Measurements from ENCODE around the gene SORL1-AS1.

The SORL1-AS1 gene

GRCh38 chr11:121453589-121454299, 977 bp upstream of the SORL1-AS1 start:
- H3K4me1 Mint-ChIP-seq = peaks cover 85% of the 10 kb centered on the region
- H3K36me3 Mint-ChIP-seq = peaks cover 63% of the 10 kb centered on the region
- H3K27me3 Mint-ChIP-seq = no peaks in the 10 kb centered on the region
- H3K9me3 Mint-ChIP-seq = no peaks in the 10 kb centered on the region
- H3K27ac Mint-ChIP-seq = peak overlapping the region; percentile 90
- no peak for DNase-seq
- peak overlapping the region; percentile 84 for H3K4me3 Mint-ChIP-seq
- CTCF ChIA-PET = interaction anchor here (1.6 kb wide), 1 partner anchor 134 kb away, joined by 6 read pairs; no protein-coding TSS in a partner anchor

DNA sequence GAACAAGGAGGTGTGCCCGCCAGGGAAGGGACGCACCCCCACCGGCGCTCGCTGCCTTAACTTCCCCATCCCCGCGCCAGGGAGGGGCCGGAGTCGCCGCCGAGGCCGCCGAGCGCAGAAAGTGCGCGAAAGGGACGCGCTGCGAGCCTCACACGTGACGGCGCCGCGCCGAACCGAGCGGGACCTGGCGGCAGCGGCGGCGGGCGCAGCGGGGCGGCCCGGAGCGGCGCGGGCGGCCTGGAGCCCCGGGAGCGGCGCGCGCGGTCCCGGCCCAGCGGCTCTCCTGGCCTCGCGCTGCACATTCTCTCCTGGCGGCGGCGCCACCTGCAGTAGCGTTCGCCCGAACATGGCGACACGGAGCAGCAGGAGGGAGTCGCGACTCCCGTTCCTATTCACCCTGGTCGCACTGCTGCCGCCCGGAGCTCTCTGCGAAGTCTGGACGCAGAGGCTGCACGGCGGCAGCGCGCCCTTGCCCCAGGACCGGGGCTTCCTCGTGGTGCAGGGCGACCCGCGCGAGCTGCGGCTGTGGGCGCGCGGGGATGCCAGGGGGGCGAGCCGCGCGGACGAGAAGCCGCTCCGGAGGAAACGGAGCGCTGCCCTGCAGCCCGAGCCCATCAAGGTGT, 670 bp downstream of the SORL1-AS1 start, which contains the start of gene SORL1:
SORL1 (plus strand) TSS at position 329 of the 623 bp plus-strand sequence; CDS start at position 347, 18 bp downstream.
- Mint-ChIP-seq H3K4me1 (peaks cover 85% of the 10 kb centered on the region), H3K4me3 (peak within 1 kb of the TSS; percentile 84), H3K36me3 (peaks cover 63% of the 10 kb centered on the region), H3K27me3 (no peaks in the 10 kb centered on the region), H3K9me3 (no peaks in the 10 kb centered on the region), H3K27ac (peak within 1 kb of the TSS; percentile 94)
- peak; percentile 83 for DNase-seq
- CTCF ChIA-PET = interaction anchor here (1.0 to 4.9 kb wide), 7 partner anchors 13 to 140 kb away, joined by 3 to 63 read pairs (median 6); no protein-coding TSS in a partner anchor

GRCh38 chr11:121451178-121451985, 1.4 kb downstream of the SORL1-AS1 start:
- Mint-ChIP-seq H3K9me3 (no peaks in the 10 kb centered on the region), H3K36me3 (peaks cover 60% of the 10 kb centered on the region), H3K4me1 (peaks cover 85% of the 10 kb centered on the region), H3K27ac (peak overlapping the region; percentile 94), H3K4me3 (peak overlapping the region; percentile 84), H3K27me3 (no peaks in the 10 kb centered on the region)
- CTCF ChIA-PET = interaction anchor here (1.0 to 4.9 kb wide), 13 partner anchors 14 to 140 kb away, joined by 3 to 63 read pairs (median 6); no protein-coding TSS in a partner anchor
- peak; percentile 61 for DNase-seq

DNA sequence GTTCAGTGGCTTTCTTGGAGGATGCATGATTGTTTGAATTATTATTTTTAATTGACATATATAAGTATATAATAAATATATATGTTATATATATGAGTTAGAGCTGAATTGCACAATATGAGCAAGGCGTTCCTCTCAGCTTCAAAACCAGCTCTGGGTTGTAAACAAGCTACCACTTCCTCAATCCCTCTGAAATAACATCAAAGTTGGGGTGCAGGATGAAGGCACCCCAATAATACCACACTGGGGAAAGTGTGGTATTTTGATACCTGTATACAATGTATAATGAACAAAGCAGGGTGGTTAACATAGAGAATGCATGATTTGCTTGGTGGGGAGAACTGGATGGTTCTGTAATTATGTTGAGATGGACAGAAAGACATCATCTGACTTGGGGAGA, 2.4 kb downstream of the SORL1-AS1 start:
- peak; percentile 53 for DNase-seq
- Mint-ChIP-seq H3K36me3 (peaks cover 62% of the 10 kb centered on the region), H3K9me3 (no peaks in the 10 kb centered on the region), H3K4me1 (peaks cover 85% of the 10 kb centered on the region), H3K4me3 (peak overlapping the region; percentile 84), H3K27ac (peak overlapping the region; percentile 94), H3K27me3 (no peaks in the 10 kb centered on the region)
- CTCF ChIA-PET = interaction anchor here (0.7 to 4.9 kb wide), 13 partner anchors 15 to 128 kb away, joined by 3 to 63 read pairs (median 5); no protein-coding TSS in a partner anchor

DNA sequence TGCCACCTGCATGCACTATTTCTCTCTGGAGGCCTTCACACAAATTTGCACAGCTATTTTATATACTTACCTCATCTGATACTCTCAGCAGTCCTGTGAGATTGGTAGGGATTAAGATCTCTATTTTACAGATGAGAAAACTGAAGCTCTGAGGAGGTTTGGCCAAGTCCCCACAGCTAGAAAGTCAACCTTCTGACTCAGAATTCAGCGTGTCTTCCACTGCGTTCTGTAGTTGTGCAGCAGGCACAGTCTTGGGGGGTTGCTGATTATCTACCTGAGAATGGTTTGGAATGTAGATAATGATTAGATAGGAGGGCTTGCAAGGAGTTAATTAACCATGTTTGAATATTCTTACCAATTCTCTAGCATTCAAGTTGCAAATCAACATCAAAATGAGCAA, 3.1 kb downstream of the SORL1-AS1 start:
- DNase-seq = no peak
- Mint-ChIP-seq H3K9me3 (no peaks in the 10 kb centered on the region), H3K27me3 (no peaks in the 10 kb centered on the region), H3K27ac (peak overlapping the region; percentile 94), H3K36me3 (peaks cover 62% of the 10 kb centered on the region), H3K4me3 (peak overlapping the region; percentile 84), H3K4me1 (peaks cover 85% of the 10 kb centered on the region)
- CTCF ChIA-PET = interaction anchor here (0.6 to 4.9 kb wide), 8 partner anchors 9 to 128 kb away, joined by 3 to 63 read pairs (median 4); no protein-coding TSS in a partner anchor

GRCh38 chr11:121449123-121449522, 3.6 kb downstream of the SORL1-AS1 start:
- H3K4me3 Mint-ChIP-seq = peak overlapping the region; percentile 84
- H3K27ac Mint-ChIP-seq = peak overlapping the region; percentile 94
- no peaks in the 10 kb centered on the region for H3K27me3 Mint-ChIP-seq
- peak; percentile 61 for DNase-seq
- H3K9me3 Mint-ChIP-seq = no peaks in the 10 kb centered on the region
- peaks cover 85% of the 10 kb centered on the region for H3K4me1 Mint-ChIP-seq
- peaks cover 62% of the 10 kb centered on the region for H3K36me3 Mint-ChIP-seq
- CTCF ChIA-PET = interaction anchor here (0.6 to 4.9 kb wide), 7 partner anchors 8 to 128 kb away, joined by 3 to 63 read pairs (median 4); no protein-coding TSS in a partner anchor

DNA sequence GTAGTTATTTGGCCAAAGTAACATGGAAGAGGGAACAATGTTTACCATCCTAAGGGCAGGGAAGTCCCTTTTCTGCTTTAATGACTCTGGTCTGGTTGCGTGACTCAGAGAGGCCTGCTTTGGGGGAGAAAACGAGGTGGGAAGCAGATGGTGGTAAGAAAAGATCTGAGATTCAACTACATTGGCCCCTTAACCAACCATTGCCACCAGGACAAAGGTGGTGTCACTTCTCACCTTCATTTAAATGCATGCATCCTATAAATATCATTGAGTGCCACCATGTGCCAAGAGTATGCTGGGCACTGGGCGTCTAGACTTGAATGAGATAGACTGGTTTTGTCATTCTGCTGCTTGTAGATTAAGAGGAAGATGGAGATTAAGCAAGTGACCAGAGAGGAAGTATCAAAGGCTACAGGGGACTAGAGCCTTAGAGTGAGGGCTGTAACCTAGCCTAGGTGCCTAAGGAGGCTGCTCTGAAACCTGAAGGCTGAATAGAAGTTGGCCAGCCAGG, 4.3 kb downstream of the SORL1-AS1 start:
- Mint-ChIP-seq H3K27ac (peak overlapping the region; percentile 94), H3K36me3 (peaks cover 61% of the 10 kb centered on the region), H3K4me1 (peaks cover 84% of the 10 kb centered on the region), H3K27me3 (no peaks in the 10 kb centered on the region), H3K4me3 (no peak overlapping the region), H3K9me3 (no peaks in the 10 kb centered on the region)
- CTCF ChIA-PET = interaction anchor here (0.9 to 4.9 kb wide), 2 partner anchors 17 to 127 kb away, joined by 3 to 63 read pairs; no protein-coding TSS in a partner anchor
- no peak for DNase-seq

GRCh38 chr11:121448011-121448410, 4.8 kb downstream of the SORL1-AS1 start:
- Mint-ChIP-seq H3K27ac (peak overlapping the region; percentile 94), H3K4me3 (no peak overlapping the region), H3K27me3 (no peaks in the 10 kb centered on the region), H3K4me1 (peaks cover 81% of the 10 kb centered on the region), H3K36me3 (peaks cover 61% of the 10 kb centered on the region), H3K9me3 (no peaks in the 10 kb centered on the region)
- CTCF ChIA-PET = interaction anchor here (1.7 kb wide), 1 partner anchor 28 kb away, joined by 3 read pairs; no protein-coding TSS in a partner anchor
- no peak for DNase-seq

GRCh38 chr11:121446752-121447156, 6.0 kb downstream of the SORL1-AS1 start:
- Mint-ChIP-seq H3K36me3 (peaks cover 64% of the 10 kb centered on the region), H3K27me3 (no peaks in the 10 kb centered on the region), H3K9me3 (no peaks in the 10 kb centered on the region), H3K4me3 (no peak overlapping the region), H3K4me1 (peaks cover 82% of the 10 kb centered on the region), H3K27ac (peak overlapping the region; percentile 87)
- CTCF ChIA-PET = interaction anchor here (0.7 to 1.7 kb wide), 7 partner anchors 17 to 208 kb away, joined by 3 read pairs; no protein-coding TSS in a partner anchor
- DNase-seq = no peak

GRCh38 chr11:121445071-121445768, 7.5 kb downstream of the SORL1-AS1 start:
- Mint-ChIP-seq H3K27ac (peak overlapping the region; percentile 87), H3K9me3 (no peaks in the 10 kb centered on the region), H3K36me3 (peaks cover 63% of the 10 kb centered on the region), H3K4me3 (peak overlapping the region; percentile 56), H3K4me1 (peaks cover 70% of the 10 kb centered on the region), H3K27me3 (no peaks in the 10 kb centered on the region)
- DNase-seq = no peak
- CTCF ChIA-PET = interaction anchor here (1.1 to 1.5 kb wide), 2 partner anchors 137 to 146 kb away, joined by 3 to 9 read pairs; no protein-coding TSS in a partner anchor

GRCh38 chr11:121444526-121444925, 8.2 kb downstream of the SORL1-AS1 start:
- Mint-ChIP-seq H3K36me3 (peaks cover 66% of the 10 kb centered on the region), H3K27me3 (no peaks in the 10 kb centered on the region), H3K9me3 (no peaks in the 10 kb centered on the region), H3K27ac (peak overlapping the region; percentile 87), H3K4me1 (peaks cover 63% of the 10 kb centered on the region), H3K4me3 (peak overlapping the region; percentile 56)
- CTCF ChIA-PET = interaction anchor here (1.5 kb wide), 1 partner anchor 147 kb away, joined by 9 read pairs; no protein-coding TSS in a partner anchor
- no peak for DNase-seq

DNA sequence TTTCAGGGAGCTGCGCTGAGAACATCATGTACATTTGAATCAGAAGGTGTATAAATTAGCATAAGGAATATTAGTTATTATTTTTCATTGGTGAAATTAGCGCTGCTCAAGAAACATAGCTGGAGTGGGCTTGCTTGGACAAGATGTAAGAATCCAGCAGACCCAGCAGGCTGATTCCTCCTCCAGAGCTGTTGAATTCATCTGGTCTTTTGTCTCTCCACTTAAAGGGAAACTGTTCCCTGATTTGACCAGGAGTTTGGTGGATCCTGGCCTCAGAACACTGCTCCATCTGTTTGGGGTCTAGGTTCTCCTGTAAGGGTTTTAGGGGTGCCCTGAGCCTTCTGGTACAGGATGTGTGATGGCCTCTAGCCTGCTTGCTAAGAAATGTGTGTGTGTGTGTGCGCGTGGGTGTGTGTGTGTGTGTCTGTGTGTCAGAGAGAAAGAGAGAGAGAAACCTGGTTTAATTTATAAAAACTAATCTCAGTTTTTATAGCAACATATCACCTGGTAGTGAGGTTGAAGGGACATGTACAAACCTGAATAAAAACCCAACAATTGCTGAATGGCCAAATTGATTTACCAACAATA, 9.0 kb downstream of the SORL1-AS1 start:
- peaks cover 59% of the 10 kb centered on the region for H3K4me1 Mint-ChIP-seq
- H3K27ac Mint-ChIP-seq = no peak overlapping the region
- no peaks in the 10 kb centered on the region for H3K9me3 Mint-ChIP-seq
- CTCF ChIA-PET = interaction anchor here (0.9 to 1.4 kb wide), 3 partner anchors 51 to 147 kb away, joined by 3 to 6 read pairs (median 3); no protein-coding TSS in a partner anchor
- no peaks in the 10 kb centered on the region for H3K27me3 Mint-ChIP-seq
- H3K4me3 Mint-ChIP-seq = no peak overlapping the region
- no peak for DNase-seq
- peaks cover 68% of the 10 kb centered on the region for H3K36me3 Mint-ChIP-seq
